Upper lobe of left lung (tissue), 4 donors: ENCODE results near the gene TADA2A.
"Not testable (repeated sequence)": the region's sequence is repeated elsewhere in the genome, so short reads cannot be mapped to it uniquely, and the experiment has no call there.

Experiments
- CTCF ChIP-seq, 6 experiments: fragments of 450-650 bp in 4 of 6; fragments of 200-600 bp in 2 of 6; sonication (generic) in 2 of 6; IDR thresholded peaks; one replicate each; pipeline ENCODE4 v1.5.1; 2016 to 2019; ENCODE audit warnings: antibody characterized with exemption in 6 of 6
- EP300 ChIP-seq, 4 donors: sonication (generic); formaldehyde crosslinking; IDR thresholded peaks; one replicate each; pipeline ENCODE4 v1.5.1; 2017; ENCODE audit warnings: antibody characterized with exemption in 4 of 4, control low read depth in 2 of 4
- POLR2A ChIP-seq, 4 donors: fragments of 450-650 bp; IDR thresholded peaks; one replicate each; pipeline ENCODE4 v1.5.1; 2016 to 2017; ENCODE audit warnings: antibody characterized with exemption in 4 of 4, mild to moderate bottlenecking in 2 of 4
- POLR2AphosphoS5 ChIP-seq, 2 donors: sonication (generic); formaldehyde crosslinking; IDR thresholded peaks; one replicate each; pipeline ENCODE4 v1.5.1; 2017; ENCODE audit warnings: antibody characterized with exemption in 2 of 2

GRCh38 chr17:37511642-37512041, 105.0 kb downstream of the TADA2A start:
- not testable (repeated sequence) for TF ChIP-seq CTCF, POLR2A, POLR2AphosphoS5, EP300 (IDR thresholded peaks at IDR 0.05)
